HepG2 (cell line): ENCODE data around the gene C1orf198. TPM values are rescaled to one million over a fixed set of nuclear protein-coding genes. Genes with fewer than 3 reads are reported as not detected.

Experiments used
- BATF2 ChIP-seq: sonication (generic); formaldehyde crosslinking; IDR thresholded peaks from 2 replicates; pipeline ENCODE4 v1.8.0; 2022; ENCODE audit warnings: mild to moderate bottlenecking, missing genetic modification reagents, moderate library complexity
- HMG20B ChIP-seq: conservative IDR thresholded peaks from 2 replicates; pipeline ENCODE4 v1.6.1; 2016; ENCODE audit warnings: missing genetic modification reagents, missing compliant biosample characterization
- KIAA2018 ChIP-seq: sonication (generic); formaldehyde crosslinking; IDR thresholded peaks from 2 replicates; pipeline ENCODE4 v1.5.0; 2020; ENCODE audit warnings: mild to moderate bottlenecking, missing genetic modification reagents, borderline replicate concordance
- SPEN ChIP-seq: sonication (generic); formaldehyde crosslinking; IDR thresholded peaks from 2 replicates; pipeline ENCODE4 v1.5.1; 2020; ENCODE audit warnings: low read depth, mild to moderate bottlenecking, missing genetic modification reagents
- polyA plus RNA-seq, 8 experiments: library from polyadenylated mRNA; depleted of rRNA in 3 of 8; stranded (reverse) in 7 of 8; unstranded in 1 of 8; fragments of >200 nt; fragmentation: Illumina TruSeq in 4 of 8; extraction: Trizol in 4 of 8; gene quantifications; 2 replicates each; pipeline versions ENCODE4 v1.2.1 to v1.2.3, GENCODE V29; 2011 to 2016; ENCODE audit warnings: low read depth in 4 of 8, missing spikeins in 1 of 8, mixed read lengths in 1 of 8; ENCODE audit not compliant: insufficient read depth in 1 of 8
- total RNA-seq, 5 experiments: library from RNA; depleted of rRNA; stranded (reverse); fragments of >200 nt; fragmentation: Illumina TruSeq; extraction: Trizol; gene quantifications; 2 replicates each; pipeline ENCODE4 v1.2.3, GENCODE V29; 2016; ENCODE audit warnings: low read depth in 1 of 5

The C1orf198 gene
- total and polyA plus RNA-seq, 2 of the 13 experiments (the other 11 are each of a cell fraction or from before 2014, with no cell fraction given), result 12.7 to 13.4 TPM

- no peak for TF ChIP-seq KIAA2018
- no peak for TF ChIP-seq HMG20B (CRISPR knock-in tag)
- TF ChIP-seq BATF2, result no peak
- no peak for TF ChIP-seq SPEN
- TF ChIP-seq, all 625 proteins: peak for 0
Measured at GRCh38 chr1:230796626-230797025, 71.7 kb downstream of the C1orf198 start (continued).
